Central memory CD4-positive, alpha-beta T cell (primary cell): ENCODE data around the gene OR2T12.
A peak's percentile ranks its signal among the peaks of the same experiment; 100 is the strongest.
"Not testable (repeated sequence)": the region's sequence is repeated elsewhere in the genome, so short reads cannot be mapped to it uniquely, and the experiment has no call there.

Experiments used
- DNase-seq: peaks from one replicate; pipeline ENCODE4 v3.0.0; 2022
- total RNA-seq, 3 experiments: gene quantifications; one replicate each; lab custom pipeline; 2026; lab: John Stamatoyannopoulos, UW

The OR2T12 gene
- 0 reads per million in 3 experiments for total RNA-seq

GRCh38 chr1:248303324-248303723 is at the start of gene OR2T12:
TSS of gene OR2T12 (minus strand) at chr1:248303424. CDS start at chr1:248295578, 7,846 bp downstream.
- DNase-seq, result no peak

- DNase-seq, result no peak
Measured at GRCh38 chr1:248348475-248348874, 45.3 kb upstream of the OR2T12 start, which contains the start of gene OR14C36. TSS of gene OR14C36 (plus strand) at chr1:248348775. CDS start at chr1:248348775, 0 bp downstream.

- DNase-seq, result no peak
Measured at GRCh38 chr1:248343451-248343850, 40.2 kb upstream of the OR2T12 start.

- no peak for DNase-seq
Measured at GRCh38 chr1:248324468-248324867, 21.2 kb upstream of the OR2T12 start, which contains the start of gene OR2M7. TSS of gene OR2M7 (minus strand) at chr1:248324568. CDS start at chr1:248324568, 0 bp downstream.

GRCh38 chr1:248316796-248317195 is 13.6 kb upstream of the OR2T12 start:
- no peak for DNase-seq

- not testable (repeated sequence) for DNase-seq
Measured at GRCh38 chr1:248306740-248307139, 3.5 kb upstream of the OR2T12 start.

GRCh38 chr1:248306103-248306502 is 2.9 kb upstream of the OR2T12 start:
- no peak for DNase-seq

GRCh38 chr1:248305672-248306071 is 2.4 kb upstream of the OR2T12 start:
- DNase-seq, result not testable (repeated sequence)

GRCh38 chr1:248288391-248288790 is 14.8 kb downstream of the OR2T12 start:
- DNase-seq, result no peak

GRCh38 chr1:248277876-248278275 is 25.3 kb downstream of the OR2T12 start, which contains the start of gene OR2T33:
TSS of gene OR2T33 (minus strand) at chr1:248277976. CDS start at chr1:248273814, 4,162 bp downstream.
- DNase-seq, result no peak

- DNase-seq, result not testable (repeated sequence)
Measured at GRCh38 chr1:248273225-248273624, 30.0 kb downstream of the OR2T12 start.

- DNase-seq, result no peak
Measured at GRCh38 chr1:248268178-248268577, 35.0 kb downstream of the OR2T12 start.

- DNase-seq, result not testable (repeated sequence)
Measured at GRCh38 chr1:248259309-248259708, 43.9 kb downstream of the OR2T12 start.

GRCh38 chr1:248243204-248243603 is 60.0 kb downstream of the OR2T12 start:
- DNase-seq, result peak; percentile 4
